MM.1S (cell line): ENCODE results near the gene CA12.

Source experiments
- EZH2 ChIP-seq: fragments of 300-600 bp; sonication (generic); optimal IDR thresholded peaks from 2 replicates; pipeline ENCODE3; 2017; ENCODE audit warnings: low read depth, mild to moderate bottlenecking, antibody characterized with exemption, low read length, mixed read lengths
- EZH2phosphoT487 ChIP-seq: fragments of 300-600 bp; sonication (generic); IDR thresholded peaks from 2 replicates; pipeline ENCODE4 v1.6.1; 2018; ENCODE audit warnings: antibody characterized with exemption, low read length
- TF ChIP-seq, protein P1 (sequence below): fragments of 300-600 bp; sonication (generic); IDR thresholded peaks from 2 replicates; pipeline ENCODE4 v1.5.1; 2016; ENCODE audit warnings: antibody characterized with exemption, low read length, mixed read lengths

- TF ChIP-seq, protein P1, sequence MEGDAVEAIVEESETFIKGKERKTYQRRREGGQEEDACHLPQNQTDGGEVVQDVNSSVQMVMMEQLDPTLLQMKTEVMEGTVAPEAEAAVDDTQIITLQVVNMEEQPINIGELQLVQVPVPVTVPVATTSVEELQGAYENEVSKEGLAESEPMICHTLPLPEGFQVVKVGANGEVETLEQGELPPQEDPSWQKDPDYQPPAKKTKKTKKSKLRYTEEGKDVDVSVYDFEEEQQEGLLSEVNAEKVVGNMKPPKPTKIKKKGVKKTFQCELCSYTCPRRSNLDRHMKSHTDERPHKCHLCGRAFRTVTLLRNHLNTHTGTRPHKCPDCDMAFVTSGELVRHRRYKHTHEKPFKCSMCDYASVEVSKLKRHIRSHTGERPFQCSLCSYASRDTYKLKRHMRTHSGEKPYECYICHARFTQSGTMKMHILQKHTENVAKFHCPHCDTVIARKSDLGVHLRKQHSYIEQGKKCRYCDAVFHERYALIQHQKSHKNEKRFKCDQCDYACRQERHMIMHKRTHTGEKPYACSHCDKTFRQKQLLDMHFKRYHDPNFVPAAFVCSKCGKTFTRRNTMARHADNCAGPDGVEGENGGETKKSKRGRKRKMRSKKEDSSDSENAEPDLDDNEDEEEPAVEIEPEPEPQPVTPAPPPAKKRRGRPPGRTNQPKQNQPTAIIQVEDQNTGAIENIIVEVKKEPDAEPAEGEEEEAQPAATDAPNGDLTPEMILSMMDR: no peak
- TF ChIP-seq EZH2: no peak
- TF ChIP-seq EZH2phosphoT487: no peak
These were observed 8.9 kb downstream of the CA12 start for GRCh38 chr15:63372753-63373152.
